Choroid plexus epithelial cell (primary cell): ENCODE results near the gene VSIG1.

Source experiments
- DNase-seq: peaks from one replicate; pipeline ENCODE4 v3.0.0-alpha.2; 2010; ENCODE audit warnings: low read depth
- H3K4me3 ChIP-seq: 2 replicates; pipeline ENCODE4 v1.5.1; 2011; ENCODE audit warnings: low read depth, mild to moderate bottlenecking, control low read depth, low read length, moderate library complexity
- TF ChIP-seq, protein P1 (sequence below): conservative IDR thresholded peaks from 2 replicates; pipeline ENCODE4 v1.5.1; 2011; ENCODE audit warnings: low read depth, mild to moderate bottlenecking, control low read depth, inconsistent platforms, low read length, moderate library complexity

Gene VSIG1

DNA sequence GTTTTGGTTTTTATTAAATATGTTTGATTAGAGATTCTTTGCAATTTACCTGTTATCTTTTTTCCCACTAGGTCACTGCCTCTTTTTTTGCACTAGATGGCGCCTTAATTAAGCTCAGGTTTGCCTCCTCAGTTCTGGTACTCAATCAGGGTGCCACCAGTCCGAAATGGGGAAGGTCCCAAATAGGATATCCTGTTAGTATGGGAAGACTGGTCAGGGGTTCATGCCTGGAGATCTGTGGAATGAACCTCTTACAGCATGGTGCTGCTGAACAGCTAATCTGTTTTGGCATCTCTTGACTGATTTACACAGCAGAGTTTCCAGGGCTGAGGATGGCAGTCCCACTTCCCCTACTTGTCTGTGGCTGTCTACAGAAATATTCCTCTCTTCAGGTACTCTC lies 24.2 kb upstream of the VSIG1 start:
- DNase-seq = peak; percentile 43
- TF ChIP-seq, protein P1, sequence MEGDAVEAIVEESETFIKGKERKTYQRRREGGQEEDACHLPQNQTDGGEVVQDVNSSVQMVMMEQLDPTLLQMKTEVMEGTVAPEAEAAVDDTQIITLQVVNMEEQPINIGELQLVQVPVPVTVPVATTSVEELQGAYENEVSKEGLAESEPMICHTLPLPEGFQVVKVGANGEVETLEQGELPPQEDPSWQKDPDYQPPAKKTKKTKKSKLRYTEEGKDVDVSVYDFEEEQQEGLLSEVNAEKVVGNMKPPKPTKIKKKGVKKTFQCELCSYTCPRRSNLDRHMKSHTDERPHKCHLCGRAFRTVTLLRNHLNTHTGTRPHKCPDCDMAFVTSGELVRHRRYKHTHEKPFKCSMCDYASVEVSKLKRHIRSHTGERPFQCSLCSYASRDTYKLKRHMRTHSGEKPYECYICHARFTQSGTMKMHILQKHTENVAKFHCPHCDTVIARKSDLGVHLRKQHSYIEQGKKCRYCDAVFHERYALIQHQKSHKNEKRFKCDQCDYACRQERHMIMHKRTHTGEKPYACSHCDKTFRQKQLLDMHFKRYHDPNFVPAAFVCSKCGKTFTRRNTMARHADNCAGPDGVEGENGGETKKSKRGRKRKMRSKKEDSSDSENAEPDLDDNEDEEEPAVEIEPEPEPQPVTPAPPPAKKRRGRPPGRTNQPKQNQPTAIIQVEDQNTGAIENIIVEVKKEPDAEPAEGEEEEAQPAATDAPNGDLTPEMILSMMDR = peak; percentile 63
- no peak overlapping the region for H3K4me3 ChIP-seq

DNA sequence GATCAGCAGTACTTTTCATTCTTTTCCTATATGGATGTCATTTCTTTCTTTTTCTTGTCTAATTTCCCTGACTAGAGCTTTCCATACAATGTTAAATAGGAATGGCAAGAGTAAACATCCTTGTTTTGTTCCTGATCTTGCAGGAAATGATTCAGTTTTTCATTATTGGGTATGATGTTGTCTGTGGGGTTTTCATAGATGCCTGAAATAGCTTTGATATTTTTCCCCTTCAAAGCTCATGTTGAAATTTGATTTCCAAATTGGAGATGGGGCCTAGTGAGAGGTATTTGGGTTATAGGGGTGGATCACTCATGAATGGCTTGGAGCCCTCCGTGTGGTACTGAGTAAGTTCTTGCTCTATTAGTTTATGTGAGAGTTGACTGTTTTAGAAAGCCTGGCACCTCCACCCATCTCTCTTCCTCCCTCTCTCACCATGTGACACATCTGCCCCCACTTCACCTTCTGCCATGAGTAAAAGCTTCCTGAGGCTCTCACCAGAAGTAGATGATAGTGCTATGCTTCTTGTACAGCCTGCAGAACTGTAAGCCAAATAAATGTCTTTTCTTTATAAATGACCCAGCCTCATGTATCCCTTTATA lies 22.3 kb upstream of the VSIG1 start:
- TF ChIP-seq, protein P1 = no peak
- H3K4me3 ChIP-seq = no peak overlapping the region
- peak; percentile 13 for DNase-seq

DNA sequence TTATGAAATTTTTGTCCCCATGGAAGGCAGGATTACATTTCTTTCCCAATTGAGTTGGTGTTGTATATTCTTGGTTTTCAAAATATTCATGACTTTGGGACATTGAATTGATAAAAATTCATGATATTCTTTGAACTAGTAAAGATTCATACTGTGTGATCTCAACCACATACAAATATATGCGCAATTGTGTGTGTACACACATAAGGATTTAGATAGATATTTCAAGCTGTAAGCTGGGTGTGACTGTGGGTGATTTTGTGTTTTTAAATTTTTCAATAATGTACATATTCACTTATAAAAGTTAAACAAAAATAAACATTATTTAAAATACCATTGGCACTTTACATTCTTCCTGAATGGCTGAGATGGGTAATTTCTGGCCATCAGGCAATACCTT lies 19.5 kb upstream of the VSIG1 start:
- DNase-seq = no peak
- no peak overlapping the region for H3K4me3 ChIP-seq
- TF ChIP-seq, protein P1 = no peak

DNA sequence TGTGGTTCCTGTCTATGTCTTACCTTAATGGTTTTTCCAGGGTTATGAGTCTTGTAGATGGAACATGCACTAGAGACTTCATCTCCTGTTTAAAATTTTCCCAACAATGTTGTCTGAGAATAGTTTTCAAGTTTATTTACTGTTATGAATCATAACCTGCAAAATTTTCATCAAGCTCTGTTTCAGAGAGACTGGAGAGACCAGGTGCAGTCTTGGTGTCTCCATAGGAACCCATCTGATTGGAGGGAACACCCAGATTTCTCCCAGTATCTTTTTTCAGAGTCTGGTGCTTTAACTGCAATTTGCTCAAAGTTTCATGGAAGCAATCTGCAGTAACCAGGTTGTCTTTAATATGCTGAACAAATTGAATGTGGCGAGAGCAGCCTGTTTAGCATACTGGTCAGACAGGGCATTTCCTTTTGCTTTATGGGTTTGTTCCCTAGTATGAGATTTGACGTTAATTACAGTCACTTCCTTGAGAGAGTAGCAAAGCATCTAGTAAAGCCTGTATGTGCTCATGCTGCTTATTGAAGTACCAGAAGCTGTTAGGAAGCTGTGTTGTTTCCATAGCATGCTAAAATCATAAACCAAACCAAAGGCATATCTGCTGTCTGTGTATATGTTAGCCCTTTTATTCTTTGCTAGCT lies 18.8 kb upstream of the VSIG1 start:
- no peak overlapping the region for H3K4me3 ChIP-seq
- no peak for DNase-seq
- TF ChIP-seq, protein P1 = no peak

DNA sequence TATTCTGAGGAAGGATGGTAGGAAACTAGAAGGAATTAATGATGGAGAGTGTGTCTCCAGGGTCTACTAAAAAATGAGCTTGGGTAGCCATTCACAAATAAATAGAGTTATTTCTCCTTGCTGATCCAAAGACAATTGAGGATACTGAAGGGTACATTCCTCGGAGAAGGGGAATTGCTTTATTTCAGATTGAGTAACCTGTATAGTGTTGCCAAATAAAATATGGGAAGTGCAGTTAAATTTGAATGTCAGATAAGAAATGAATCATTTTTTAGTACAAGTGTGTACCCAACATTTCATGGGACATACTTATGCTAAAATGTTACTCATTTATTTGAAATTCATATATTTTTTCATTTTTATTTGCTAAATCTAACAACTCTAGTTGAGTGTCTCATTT lies 16.0 kb upstream of the VSIG1 start:
- DNase-seq = no peak
- TF ChIP-seq, protein P1 = no peak
- no peak overlapping the region for H3K4me3 ChIP-seq

DNA sequence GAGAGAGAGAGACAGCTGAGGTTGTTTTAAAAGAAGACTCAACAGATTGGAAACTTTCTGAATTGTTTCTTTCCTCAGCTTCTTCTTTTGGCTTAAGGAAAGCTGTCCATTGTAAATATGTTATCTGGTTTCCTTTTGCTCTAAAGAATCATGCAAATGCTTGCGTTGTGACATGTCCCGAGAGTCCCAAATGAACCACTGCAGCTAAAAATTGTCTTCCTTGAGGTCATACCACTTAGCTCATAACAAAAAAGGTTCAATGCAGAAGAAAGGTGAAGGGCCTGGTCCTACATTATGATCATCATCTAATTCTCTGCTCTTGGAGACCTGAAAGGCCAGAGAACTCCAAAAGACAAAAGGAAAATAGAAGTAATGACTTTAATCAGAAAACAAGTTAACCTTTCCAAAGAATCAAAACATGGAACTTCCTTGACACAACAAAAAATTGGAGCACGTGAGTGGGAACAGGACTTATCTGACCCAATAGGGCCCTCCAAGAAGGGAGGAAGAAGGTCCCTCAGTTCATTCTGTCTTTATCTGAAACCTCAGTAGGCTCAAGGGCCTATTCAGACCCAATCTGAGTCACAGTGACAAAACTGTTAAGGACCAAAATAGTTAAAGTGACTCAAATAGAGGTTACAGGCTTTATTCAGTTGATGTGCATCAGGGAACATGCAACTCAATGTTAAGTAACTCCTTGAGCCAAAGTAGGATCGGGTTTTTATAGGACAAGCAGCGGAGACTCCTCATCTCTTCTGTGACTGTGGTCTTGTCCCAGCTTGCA lies 14.7 kb upstream of the VSIG1 start:
- TF ChIP-seq, protein P1 = no peak
- no peak for DNase-seq
- H3K4me3 ChIP-seq = no peak overlapping the region

DNA sequence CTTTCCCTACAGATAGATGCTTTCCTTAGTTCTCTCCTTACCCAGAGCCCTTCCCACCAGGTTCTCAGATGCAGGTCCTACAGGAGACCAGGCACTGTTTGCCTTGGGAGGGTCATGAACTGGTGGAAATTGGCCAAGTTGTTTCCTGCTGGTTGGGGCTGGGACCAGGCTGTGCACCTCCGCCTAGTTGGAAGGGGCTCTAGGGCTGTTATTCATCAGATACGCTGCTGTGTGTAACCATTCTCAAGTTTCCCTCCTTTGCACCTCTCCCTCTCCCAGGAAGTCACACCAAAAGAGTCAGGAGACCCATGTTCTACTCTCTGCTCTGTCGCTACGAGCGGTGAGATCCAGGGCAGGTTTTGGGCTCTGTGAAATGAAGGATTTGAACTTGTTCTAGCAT lies 11.9 kb upstream of the VSIG1 start:
- no peak overlapping the region for H3K4me3 ChIP-seq
- TF ChIP-seq, protein P1 = no peak
- no peak for DNase-seq
